ENCODE results near the gene ZBTB25. TPM values are rescaled to one million over a fixed set of nuclear protein-coding genes. Genes with fewer than 3 reads are reported as not detected.
A peak's percentile ranks its signal among the peaks of the same experiment; 100 is the strongest.

Gene ZBTB25
- total and polyA plus RNA-seq, 4 experiments from 2014 or later = 34.0 to 87.5 (median 60.4) TPM

DNA sequence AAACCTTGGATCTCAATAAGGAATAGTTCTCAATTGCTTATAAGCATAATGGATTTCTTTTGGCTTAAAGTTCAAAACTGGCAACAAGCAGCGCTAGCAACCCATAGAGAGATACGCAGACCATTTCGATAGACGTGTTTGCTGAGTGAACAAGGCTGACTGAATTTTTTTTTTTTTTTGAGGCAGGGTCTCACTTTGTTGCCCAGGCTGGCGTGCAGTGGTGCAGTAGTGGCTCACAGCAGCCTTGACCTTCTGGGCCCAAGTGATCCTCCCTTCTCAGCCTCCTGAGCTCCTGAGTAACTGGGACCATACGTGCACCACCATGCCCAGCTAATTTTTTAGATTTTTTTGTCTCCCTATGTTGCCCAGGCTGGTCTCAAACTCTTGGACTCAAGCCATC, 39.8 kb downstream of the ZBTB25 start:
- no peak overlapping the region for H3K4me3 ChIP-seq (ENCODE audit: low read length in 2 of 2)
- no peaks in the 10 kb centered on the region for H3K9me3 ChIP-seq (ENCODE audit: control insufficient read depth in 1 of 2, low read length in 2 of 2)
- no peaks in the 10 kb centered on the region for H3K27me3 ChIP-seq (ENCODE audit: insufficient read depth, low read length)
- H3K36me3 ChIP-seq (ENCODE audit: insufficient read depth, low read length) = no peaks in the 10 kb centered on the region
- Mint-ChIP-seq H3K27me3 (no peaks in the 10 kb centered on the region), H3K36me3 (peaks cover 0 to 12% of the 10 kb centered on the region in 2 donors), H3K4me1 (peaks cover 26 to 47% (median 33%) of the 10 kb centered on the region in 4 donors), H3K27ac (peak overlapping the region in 2 of 7 donors; percentile 18 to 53), H3K9me3 (no peaks in the 10 kb centered on the region), H3K4me3 (peak overlapping the region in 4 of 8 donors; percentile 2 to 89 (median 26))
- intact Hi-C loops (cut with micrococcal nuclease) = no loop called here
- DNase-seq = no peak
- H3K27ac ChIP-seq (ENCODE audit: low read depth, low read length) = no peak overlapping the region
- POLR2A ChIA-PET (ENCODE audit: partially characterized antibody) = interaction anchor here (0.8 to 1.3 kb wide), 3 partner anchors 18 to 74 kb away, joined by 3 to 4 read pairs (median 3); no protein-coding TSS in a partner anchor
- H3K4me1 ChIP-seq (ENCODE audit: insufficient read depth, low read length) = peaks cover 36% of the 10 kb centered on the region
- CTCF ChIA-PET (ENCODE audit: partially characterized antibody) = interaction anchor here (0.9 to 4.8 kb wide), 6 partner anchors 9 to 97 kb away, joined by 3 to 29 read pairs (median 4); no protein-coding TSS in a partner anchor

DNA sequence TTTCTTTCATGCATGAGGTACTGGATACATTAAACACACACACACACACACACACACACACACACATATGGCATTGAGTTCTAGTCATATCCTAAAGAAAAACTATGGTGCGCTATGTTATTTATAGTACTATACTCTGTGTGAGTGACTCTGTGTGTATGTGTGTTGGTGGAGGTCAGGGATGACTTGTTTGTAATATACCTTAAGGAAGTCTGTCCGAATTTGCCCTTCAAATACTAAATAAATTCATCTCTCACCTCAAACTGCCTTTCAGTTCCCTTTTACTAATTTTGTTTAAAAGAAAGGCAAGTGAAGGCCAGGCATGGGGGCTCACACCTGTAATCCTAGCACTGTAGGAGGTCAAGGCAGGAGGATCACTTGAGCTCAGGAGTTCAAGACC, 40.4 kb downstream of the ZBTB25 start:
- Histone ChIP-seq H3K27me3 (ENCODE audit: insufficient read depth, low read length) (no peaks in the 10 kb centered on the region), H3K27ac (ENCODE audit: low read depth, low read length) (no peak overlapping the region), H3K4me1 (ENCODE audit: insufficient read depth, low read length) (peaks cover 32% of the 10 kb centered on the region), H3K4me3 (ENCODE audit: low read length in 2 of 2) (no peak overlapping the region), H3K9me3 (ENCODE audit: control insufficient read depth in 1 of 2, low read length in 2 of 2) (no peaks in the 10 kb centered on the region), H3K36me3 (ENCODE audit: insufficient read depth, low read length) (no peaks in the 10 kb centered on the region)
- Mint-ChIP-seq H3K4me1 (peaks cover 23 to 45% (median 30%) of the 10 kb centered on the region in 4 donors), H3K4me3 (no peak overlapping the region), H3K27ac (peak overlapping the region in 1 of 7 donors; percentile 22), H3K36me3 (peaks cover 0 to 12% of the 10 kb centered on the region in 2 donors), H3K27me3 (no peaks in the 10 kb centered on the region), H3K9me3 (no peaks in the 10 kb centered on the region)
- no peak for DNase-seq
- ChIA-PET CTCF (ENCODE audit: partially characterized antibody) (interaction anchor here (1.6 to 4.8 kb wide), 4 partner anchors 18 to 47 kb away, joined by 4 to 29 read pairs (median 10); no protein-coding TSS in a partner anchor), POLR2A (ENCODE audit: partially characterized antibody) (interaction anchor here (0.8 to 1.1 kb wide), 2 partner anchors 42 to 74 kb away, joined by 3 to 6 read pairs; partner anchors contain the start of gene ZBTB1)
- intact Hi-C loops (cut with micrococcal nuclease) = no loop called here

DNA sequence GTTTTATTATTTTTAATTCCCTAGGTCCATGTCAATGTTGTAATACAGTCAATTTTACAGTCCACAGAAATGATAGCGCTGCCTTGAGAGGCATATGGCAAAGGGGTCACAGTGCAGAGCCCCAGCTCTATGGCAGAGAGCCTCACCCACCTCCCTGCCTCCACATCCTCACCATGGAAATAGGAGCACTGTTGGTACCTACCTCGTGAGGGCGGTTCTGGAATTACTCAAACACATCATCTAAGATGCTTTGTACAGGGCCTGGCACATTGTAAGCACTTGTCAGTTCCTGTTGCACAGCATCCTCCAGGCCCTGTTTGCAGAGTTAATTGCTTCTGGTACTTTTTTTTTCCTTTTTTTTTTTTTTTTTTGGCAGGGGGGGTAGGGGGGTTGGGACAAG, 42.4 kb downstream of the ZBTB25 start:
- ChIA-PET POLR2A (ENCODE audit: partially characterized antibody) (interaction anchor here (1.4 kb wide), 1 partner anchor 40 kb away, joined by 6 read pairs; no protein-coding TSS in a partner anchor), CTCF (ENCODE audit: partially characterized antibody) (interaction anchor here (4.8 kb wide), 1 partner anchor 32 kb away, joined by 29 read pairs; no protein-coding TSS in a partner anchor)
- H3K4me1 Mint-ChIP-seq = peaks cover 11 to 30% (median 15%) of the 10 kb centered on the region in 4 donors
- H3K9me3 Mint-ChIP-seq = no peaks in the 10 kb centered on the region
- DNase-seq = no peak
- intact Hi-C loops (cut with micrococcal nuclease) = no loop called here
- Histone ChIP-seq H3K27me3 (ENCODE audit: insufficient read depth, low read length) (no peaks in the 10 kb centered on the region), H3K36me3 (ENCODE audit: insufficient read depth, low read length) (no peaks in the 10 kb centered on the region), H3K4me3 (ENCODE audit: low read length in 2 of 2) (no peak overlapping the region), H3K9me3 (ENCODE audit: control insufficient read depth in 1 of 2, low read length in 2 of 2) (no peaks in the 10 kb centered on the region), H3K4me1 (ENCODE audit: insufficient read depth, low read length) (peaks cover 18% of the 10 kb centered on the region), H3K27ac (ENCODE audit: low read depth, low read length) (no peak overlapping the region)
- H3K27ac Mint-ChIP-seq = peak overlapping the region in 2 of 7 donors; percentile 52 to 63
- no peak overlapping the region for H3K4me3 Mint-ChIP-seq
- H3K27me3 Mint-ChIP-seq = no peaks in the 10 kb centered on the region
- peaks cover 0 to 13% of the 10 kb centered on the region in 2 donors for H3K36me3 Mint-ChIP-seq

DNA sequence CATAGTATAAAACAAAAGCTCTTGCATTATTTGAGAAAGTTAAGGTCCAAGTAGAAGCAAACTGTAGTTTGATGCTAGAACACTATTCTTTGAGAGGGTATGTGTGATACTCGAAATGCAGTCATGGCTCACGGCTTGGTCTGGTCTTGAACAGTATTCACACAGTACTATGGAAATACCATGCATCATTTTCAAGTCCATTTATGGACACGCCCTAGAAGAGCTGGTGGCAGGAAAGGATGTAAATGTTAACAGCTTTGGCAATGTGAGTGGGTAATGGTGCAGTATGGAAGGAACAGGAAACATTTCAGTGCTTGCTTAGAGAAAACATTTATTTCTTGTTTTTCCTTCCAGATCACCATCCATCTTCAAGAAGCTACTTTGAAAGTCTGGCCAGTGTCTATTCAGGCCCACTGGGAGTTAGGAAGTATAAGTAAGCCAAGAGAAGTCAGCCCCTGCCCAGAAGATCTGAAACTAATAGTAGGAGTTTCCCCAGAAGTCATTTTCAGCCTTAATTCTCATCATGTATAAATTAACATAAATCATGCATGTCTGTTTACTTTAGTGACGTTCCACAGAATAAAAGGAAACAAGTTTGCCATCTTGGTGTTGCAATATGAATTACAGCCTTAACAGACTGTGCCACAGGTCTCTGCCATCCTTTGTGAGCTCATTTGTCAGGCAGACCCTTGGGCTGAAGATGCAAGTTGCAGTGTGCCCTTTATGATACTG, 44.1 kb downstream of the ZBTB25 start:
- Histone ChIP-seq H3K27ac (ENCODE audit: low read depth, low read length) (no peak overlapping the region), H3K4me1 (ENCODE audit: insufficient read depth, low read length) (peaks cover 6% of the 10 kb centered on the region), H3K9me3 (ENCODE audit: control insufficient read depth in 1 of 2, low read length in 2 of 2) (no peaks in the 10 kb centered on the region), H3K4me3 (ENCODE audit: low read length in 2 of 2) (no peak overlapping the region), H3K27me3 (ENCODE audit: insufficient read depth, low read length) (no peaks in the 10 kb centered on the region), H3K36me3 (ENCODE audit: insufficient read depth, low read length) (peaks cover 6% of the 10 kb centered on the region)
- ChIA-PET CTCF (ENCODE audit: partially characterized antibody) (interaction anchor here (1.1 to 1.2 kb wide), 2 partner anchors 51 to 116 kb away, joined by 3 to 4 read pairs; no protein-coding TSS in a partner anchor), POLR2A (ENCODE audit: partially characterized antibody) (no interaction called here)
- no peak for DNase-seq
- Mint-ChIP-seq H3K36me3 (peaks cover 3 to 22% of the 10 kb centered on the region in 2 donors), H3K9me3 (no peaks in the 10 kb centered on the region), H3K27ac (peak overlapping the region in 2 of 7 donors; percentile 19 to 58), H3K27me3 (no peaks in the 10 kb centered on the region), H3K4me3 (no peak overlapping the region), H3K4me1 (peaks cover under 1 to 20% (median 7%) of the 10 kb centered on the region in 4 donors)
- intact Hi-C loops (cut with micrococcal nuclease) = no loop called here

DNA sequence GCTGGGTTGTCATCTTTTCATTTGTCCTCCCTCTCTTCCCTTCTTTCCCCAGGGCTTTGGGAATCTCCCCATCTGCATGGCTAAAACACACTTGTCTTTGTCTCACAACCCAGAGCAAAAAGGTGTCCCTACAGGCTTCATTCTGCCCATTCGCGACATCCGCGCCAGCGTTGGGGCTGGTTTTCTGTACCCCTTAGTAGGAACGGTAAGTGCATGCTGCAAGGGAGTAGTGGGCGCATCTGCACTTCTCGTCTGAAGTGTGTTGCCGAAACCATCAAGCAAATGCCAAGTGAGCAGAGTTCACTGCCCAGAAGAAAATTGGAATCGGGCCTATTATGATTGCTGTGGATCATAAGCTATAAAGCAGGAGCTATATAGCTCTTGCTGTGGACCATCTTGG, 49.0 kb downstream of the ZBTB25 start:
- H3K27ac Mint-ChIP-seq = no peak overlapping the region
- intact Hi-C loops (cut with micrococcal nuclease) = no loop called here
- no peak for DNase-seq
- Histone ChIP-seq H3K36me3 (ENCODE audit: insufficient read depth, low read length) (peaks cover 6% of the 10 kb centered on the region), H3K4me3 (ENCODE audit: low read length in 2 of 2) (no peak overlapping the region), H3K27me3 (ENCODE audit: insufficient read depth, low read length) (no peaks in the 10 kb centered on the region), H3K4me1 (ENCODE audit: insufficient read depth, low read length) (peaks cover 3% of the 10 kb centered on the region), H3K9me3 (ENCODE audit: control insufficient read depth in 1 of 2, low read length in 2 of 2) (no peaks in the 10 kb centered on the region), H3K27ac (ENCODE audit: low read depth, low read length) (no peak overlapping the region)
- H3K27me3 Mint-ChIP-seq = no peaks in the 10 kb centered on the region
- peaks cover 17 to 49% of the 10 kb centered on the region in 2 donors for H3K36me3 Mint-ChIP-seq
- ChIA-PET POLR2A (ENCODE audit: partially characterized antibody) (interaction anchor here (1.0 kb wide), 1 partner anchor 50 kb away, joined by 5 read pairs; the partner anchor contains the start of gene ZBTB1), CTCF (ENCODE audit: partially characterized antibody) (interaction anchor here (1.5 to 2.9 kb wide), 2 partner anchors 10 to 25 kb away, joined by 3 to 16 read pairs; no protein-coding TSS in a partner anchor)
- H3K4me3 Mint-ChIP-seq = no peak overlapping the region
- no peaks in the 10 kb centered on the region for H3K9me3 Mint-ChIP-seq
- H3K4me1 Mint-ChIP-seq = peaks cover 3 to 16% (median 9%) of the 10 kb centered on the region in 4 donors

DNA sequence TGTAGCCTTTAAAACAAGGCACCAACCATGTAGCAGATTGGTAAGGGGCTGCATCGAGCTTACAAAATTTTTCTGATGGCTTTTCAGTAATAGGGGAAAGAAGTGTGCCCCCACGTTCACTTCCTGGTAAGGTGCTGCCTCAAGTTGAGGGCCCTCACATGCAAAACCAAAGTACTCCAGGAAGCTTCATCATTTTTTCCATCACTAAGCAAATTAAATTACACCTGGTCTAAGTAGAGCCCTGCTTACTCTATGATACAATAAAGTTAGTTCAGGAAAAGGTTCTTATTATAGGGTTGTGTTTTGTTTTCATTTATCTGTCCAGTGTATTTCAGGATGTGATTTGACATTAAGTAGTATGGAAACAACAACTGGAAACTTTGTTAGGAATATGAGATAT, 53.4 kb downstream of the ZBTB25 start:
- Histone ChIP-seq H3K27ac (ENCODE audit: low read depth, low read length) (no peak overlapping the region), H3K4me3 (ENCODE audit: low read length in 2 of 2) (no peak overlapping the region), H3K4me1 (ENCODE audit: insufficient read depth, low read length) (peaks cover 6% of the 10 kb centered on the region), H3K27me3 (ENCODE audit: insufficient read depth, low read length) (no peaks in the 10 kb centered on the region), H3K9me3 (ENCODE audit: control insufficient read depth in 1 of 2, low read length in 2 of 2) (no peaks in the 10 kb centered on the region), H3K36me3 (ENCODE audit: insufficient read depth, low read length) (peaks cover 9% of the 10 kb centered on the region)
- peaks cover 9 to 26% (median 19%) of the 10 kb centered on the region in 4 donors for H3K4me1 Mint-ChIP-seq
- no peak for DNase-seq
- no peaks in the 10 kb centered on the region for H3K9me3 Mint-ChIP-seq
- ChIA-PET CTCF (ENCODE audit: partially characterized antibody) (interaction anchor here (7.9 kb wide), 1 partner anchor 20 kb away, joined by 62 read pairs; no protein-coding TSS in a partner anchor), POLR2A (ENCODE audit: partially characterized antibody) (no interaction called here)
- intact Hi-C loops (cut with micrococcal nuclease) = no loop called here
- H3K27ac Mint-ChIP-seq = peak overlapping the region in 2 of 7 donors; percentile 13 to 55
- no peaks in the 10 kb centered on the region for H3K27me3 Mint-ChIP-seq
- H3K4me3 Mint-ChIP-seq = no peak overlapping the region
- peaks cover 20 to 46% of the 10 kb centered on the region in 2 donors for H3K36me3 Mint-ChIP-seq
